ENCODE data around the gene OR2A14.

DNA sequence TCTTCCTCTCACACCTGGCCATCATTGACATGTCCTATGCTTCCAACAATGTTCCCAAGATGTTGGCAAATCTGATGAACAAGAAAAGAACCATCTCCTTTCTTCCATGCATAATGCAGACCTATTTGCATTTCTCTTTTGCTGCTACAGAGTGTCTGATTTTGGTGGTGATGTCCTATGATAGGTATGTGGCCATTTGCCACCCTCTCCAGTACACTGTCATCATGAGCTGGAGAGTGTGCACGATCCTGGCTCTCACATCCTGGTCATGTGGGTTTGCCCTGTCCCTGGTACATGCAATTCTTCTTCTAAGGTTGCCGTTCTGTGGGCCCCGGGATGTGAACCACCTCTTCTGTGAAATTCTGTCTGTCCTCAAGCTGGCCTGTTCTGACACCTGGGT, 19.2 kb downstream of the OR2A14 start:
- TF ChIP-seq, protein P1, sequence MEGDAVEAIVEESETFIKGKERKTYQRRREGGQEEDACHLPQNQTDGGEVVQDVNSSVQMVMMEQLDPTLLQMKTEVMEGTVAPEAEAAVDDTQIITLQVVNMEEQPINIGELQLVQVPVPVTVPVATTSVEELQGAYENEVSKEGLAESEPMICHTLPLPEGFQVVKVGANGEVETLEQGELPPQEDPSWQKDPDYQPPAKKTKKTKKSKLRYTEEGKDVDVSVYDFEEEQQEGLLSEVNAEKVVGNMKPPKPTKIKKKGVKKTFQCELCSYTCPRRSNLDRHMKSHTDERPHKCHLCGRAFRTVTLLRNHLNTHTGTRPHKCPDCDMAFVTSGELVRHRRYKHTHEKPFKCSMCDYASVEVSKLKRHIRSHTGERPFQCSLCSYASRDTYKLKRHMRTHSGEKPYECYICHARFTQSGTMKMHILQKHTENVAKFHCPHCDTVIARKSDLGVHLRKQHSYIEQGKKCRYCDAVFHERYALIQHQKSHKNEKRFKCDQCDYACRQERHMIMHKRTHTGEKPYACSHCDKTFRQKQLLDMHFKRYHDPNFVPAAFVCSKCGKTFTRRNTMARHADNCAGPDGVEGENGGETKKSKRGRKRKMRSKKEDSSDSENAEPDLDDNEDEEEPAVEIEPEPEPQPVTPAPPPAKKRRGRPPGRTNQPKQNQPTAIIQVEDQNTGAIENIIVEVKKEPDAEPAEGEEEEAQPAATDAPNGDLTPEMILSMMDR (IDR thresholded peaks at IDR 0.05; ENCODE audit: low read length), result no peak
- no peak for TF ChIP-seq EZH2 (IDR thresholded peaks at IDR 0.05; ENCODE audit: borderline replicate concordance, low read length)
